ENCODE results near the gene FOXN3.
"Not testable (repeated sequence)": the region's sequence is repeated elsewhere in the genome, so short reads cannot be mapped to it uniquely, and the experiment has no call there.

The FOXN3 gene

DNA sequence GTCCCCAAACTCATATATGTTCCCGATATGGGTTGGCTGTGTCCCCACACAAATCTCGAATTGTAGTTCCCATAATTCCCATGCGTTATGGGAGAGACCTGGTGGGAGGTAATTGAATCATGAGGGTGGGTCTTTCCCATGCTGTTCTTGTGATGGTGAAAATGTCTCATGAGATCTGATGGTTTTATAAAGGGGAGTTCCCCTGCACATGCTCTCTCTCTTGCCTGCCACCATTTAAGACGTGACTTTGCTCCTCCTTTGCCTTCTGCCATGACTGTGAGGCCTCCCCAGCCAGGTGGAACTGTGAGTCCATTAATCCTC is 166.4 kb downstream of the FOXN3 start:
- not testable (repeated sequence) for DNase-seq (ENCODE audit: low read depth, low spot score)

DNA sequence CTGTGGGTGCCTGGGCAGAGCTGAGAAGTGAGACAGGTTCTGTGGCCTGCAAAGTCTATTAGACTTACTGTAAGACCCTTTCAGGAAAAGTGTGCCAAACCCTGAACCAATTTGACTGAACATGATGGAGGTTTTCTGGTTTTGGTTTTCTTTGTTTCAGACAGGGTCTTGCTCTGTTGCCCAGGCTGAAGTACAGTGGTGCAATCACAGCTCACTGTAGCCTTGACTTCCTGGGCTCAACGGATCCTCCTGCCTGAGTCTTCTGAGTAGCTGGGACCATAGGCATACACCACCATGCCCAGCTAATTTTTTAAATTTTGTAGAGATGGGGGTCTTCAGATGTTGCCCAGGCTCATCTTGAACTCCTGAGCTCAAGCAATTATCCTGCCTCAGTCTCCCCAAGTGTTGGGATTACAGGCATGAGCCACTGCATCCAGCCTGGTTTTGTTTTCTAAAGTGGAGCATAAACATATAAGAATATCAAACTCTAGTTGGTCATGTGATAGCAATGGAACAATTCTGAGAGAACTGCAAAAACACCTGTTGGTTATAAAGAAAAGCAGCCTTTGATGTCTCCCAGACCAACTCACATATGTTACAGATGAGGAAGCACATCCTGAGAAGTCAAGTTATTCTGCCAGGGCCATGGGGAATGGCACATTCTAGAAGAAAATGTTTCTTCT is 166.9 kb downstream of the FOXN3 start:
- DNase-seq (ENCODE audit: low read depth, low spot score) = no peak

DNA sequence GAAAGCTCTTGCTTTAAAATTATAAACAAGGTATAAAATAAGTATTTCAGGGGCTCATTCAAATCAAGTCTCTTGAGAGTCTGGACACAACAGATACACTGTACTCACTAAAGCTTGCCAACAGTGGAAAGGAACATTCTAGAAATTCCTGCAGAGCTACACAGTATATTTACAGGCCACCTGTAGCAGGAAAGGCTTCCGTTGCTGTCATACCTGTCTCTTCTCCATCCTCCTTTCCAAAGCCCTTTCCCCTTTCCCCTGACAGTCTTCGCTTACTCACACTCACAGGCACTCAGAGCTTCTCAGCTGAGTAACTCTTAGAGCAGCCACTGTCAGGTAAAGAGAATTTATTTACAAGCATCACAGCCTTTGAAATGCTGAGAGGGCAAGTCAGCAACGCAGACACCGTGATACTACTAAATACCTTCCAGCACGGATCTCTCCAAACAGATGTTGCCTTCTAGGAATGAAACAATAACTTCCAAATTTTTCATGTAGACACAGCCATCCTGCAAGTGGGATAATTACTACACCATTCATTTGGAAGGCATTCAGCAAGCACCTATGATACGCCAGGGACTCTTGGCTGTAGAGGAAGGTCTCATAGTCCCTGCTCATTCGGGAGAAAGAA is 167.9 kb downstream of the FOXN3 start:
- DNase-seq (ENCODE audit: low read depth, low spot score) = no peak

DNA sequence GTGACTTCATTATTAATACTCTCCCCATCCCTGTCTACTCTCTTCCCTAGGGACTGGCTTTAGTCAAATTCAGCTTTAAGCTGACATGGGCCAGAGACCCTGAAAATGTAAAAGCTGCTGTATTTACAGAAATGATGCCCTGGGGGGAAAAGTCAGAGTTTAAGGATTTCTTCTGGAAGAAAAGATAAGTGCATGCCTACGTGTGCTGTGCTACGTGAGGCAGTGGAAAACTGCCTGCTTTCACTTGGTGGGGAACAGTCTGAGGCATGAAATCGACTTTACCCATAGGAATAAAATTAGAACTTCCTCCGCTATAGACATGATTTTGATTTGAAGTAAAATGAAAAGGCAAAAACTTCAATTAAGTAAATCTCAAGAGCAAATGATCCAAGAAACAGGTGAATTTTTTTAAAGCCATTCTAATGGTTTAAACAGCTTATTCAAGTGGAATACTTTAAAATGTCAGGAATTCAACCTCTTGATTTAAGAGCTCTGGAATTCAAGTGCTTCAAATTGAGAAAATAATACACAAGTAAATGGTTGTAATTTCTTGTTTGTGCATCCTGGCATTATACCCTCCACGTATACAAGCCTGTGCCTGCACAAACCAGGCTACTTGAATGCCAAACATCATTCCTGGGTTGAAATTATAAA is 168.5 kb downstream of the FOXN3 start:
- no peak for DNase-seq (ENCODE audit: low read depth, low spot score)

DNA sequence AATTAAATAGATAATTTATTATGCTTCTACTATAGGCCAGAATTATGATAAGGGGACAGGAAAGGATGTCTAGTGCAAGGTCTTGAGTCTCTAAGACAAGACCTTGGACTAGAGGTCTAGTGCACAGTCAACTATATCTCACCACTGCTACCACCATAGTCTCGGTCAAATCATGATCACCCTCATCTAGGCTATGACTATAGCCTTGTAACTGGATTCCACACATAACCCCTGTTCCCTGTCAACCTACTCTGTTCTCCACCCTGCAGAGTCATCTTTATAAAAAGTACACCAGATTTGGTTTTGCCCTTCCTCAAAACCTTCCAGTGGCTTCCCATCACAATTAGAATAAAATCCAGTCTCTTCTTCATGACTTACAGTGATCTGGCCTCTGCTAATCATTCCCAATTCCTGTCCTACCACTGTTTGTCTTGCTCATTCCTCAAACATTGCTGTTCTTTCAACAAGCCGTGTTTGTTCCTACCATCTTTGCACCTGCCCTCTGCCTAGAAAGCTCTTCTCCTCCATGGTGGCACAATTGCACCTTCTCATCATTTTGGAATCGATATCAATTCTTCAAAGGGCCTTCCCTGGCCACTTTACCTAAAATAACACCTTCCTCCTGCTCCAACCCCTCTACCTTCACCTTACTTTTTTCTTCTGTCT is 169.4 kb downstream of the FOXN3 start:
- no peak for DNase-seq (ENCODE audit: low read depth, low spot score)

DNA sequence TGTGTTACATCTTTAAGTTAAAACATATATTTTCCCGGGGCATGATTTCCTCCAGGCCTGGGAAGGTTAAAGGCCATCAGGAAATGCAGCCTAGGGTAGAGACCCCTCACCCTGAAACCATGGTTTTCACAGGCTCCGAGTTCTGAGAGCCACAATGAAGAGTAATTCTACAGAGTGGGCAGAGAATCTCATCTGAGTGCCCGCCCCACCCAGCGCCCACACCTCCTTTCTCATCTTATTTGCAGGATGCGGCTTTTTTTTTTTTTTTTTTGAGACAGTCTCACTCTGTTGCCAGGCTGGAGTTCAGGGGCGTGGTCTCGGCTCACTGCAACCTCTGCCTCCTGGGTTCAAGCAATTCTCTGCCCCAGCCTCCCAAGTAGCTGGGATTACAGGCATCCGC is 170.7 kb downstream of the FOXN3 start:
- no peak for DNase-seq (ENCODE audit: low read depth, low spot score)

DNA sequence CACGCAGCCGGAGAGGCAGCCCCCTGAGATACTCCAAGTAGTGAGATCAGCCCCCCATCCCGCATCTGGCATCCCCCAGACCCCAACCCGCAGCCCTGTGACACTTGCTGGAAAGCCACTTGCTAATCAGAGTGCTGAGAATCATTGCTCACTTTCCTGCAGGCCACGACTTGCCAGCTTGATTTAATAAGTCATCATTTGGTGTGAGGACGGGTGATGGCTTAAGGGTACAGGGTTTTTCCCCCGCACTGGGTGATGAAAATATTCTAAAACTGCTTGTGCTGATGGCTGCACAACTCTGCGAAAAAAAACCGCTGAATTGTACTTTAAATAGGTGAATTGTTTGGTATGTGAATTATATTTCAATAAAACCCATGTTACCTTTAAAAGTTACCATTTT is 171.2 kb downstream of the FOXN3 start:
- DNase-seq (ENCODE audit: low read depth, low spot score) = no peak

DNA sequence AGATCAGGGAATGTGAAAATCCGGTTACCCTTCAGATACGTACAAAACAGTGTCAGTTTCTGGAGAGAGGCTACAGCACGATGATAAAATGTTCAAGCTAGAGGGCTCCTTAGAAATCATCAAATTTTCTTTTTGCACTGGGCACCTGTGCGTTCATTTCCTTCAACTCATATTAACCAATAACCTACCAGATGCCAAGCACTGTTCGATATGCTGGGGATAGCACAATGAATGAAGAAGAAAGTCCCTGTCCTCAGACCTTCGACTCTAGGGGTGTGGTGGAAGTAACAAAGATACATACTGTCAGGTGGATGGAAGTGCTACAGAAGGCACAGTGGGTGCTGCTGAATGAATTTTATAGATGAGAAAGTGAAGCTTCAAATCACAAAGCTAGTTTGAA is 172.3 kb downstream of the FOXN3 start:
- DNase-seq (ENCODE audit: low read depth, low spot score) = no peak

DNA sequence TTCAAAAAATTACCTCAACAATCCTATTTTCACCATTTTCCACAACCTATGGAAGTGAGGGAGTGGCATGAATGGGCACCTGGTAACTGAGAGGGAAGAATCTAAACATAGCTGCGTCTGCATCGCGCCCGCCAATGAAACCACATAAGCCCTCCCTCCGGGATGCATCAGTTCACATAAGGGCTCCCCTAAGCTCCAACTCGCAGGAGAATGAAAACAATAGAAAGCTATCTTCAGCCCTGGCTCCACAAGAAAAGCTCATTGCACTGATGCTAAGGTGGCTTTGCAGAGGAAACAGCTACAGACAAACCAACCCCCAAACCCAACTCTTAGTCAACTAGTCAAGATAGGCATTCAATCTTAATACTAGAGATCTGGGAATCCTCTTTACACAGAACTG is 173.3 kb downstream of the FOXN3 start:
- DNase-seq (ENCODE audit: low read depth, low spot score) = no peak

DNA sequence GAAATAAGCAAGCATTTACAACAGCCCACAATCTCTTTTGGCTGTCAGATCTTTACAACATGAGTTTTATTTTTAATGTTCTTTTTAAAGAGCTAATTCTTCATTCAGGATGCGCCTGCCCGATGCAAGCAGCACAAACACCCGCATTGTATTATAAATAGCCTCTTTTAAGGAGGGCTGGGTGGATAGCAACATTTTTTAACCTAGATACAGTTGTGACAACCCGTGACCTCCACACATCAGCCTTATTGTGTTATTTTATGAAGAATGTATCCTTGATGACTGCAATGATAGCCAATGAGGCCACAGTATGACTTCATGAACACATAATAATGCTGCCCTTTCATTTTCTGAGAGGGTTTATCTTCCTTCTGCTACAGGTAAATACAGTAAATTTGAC is 173.7 kb downstream of the FOXN3 start:
- no peak for DNase-seq (ENCODE audit: low read depth, low spot score)

DNA sequence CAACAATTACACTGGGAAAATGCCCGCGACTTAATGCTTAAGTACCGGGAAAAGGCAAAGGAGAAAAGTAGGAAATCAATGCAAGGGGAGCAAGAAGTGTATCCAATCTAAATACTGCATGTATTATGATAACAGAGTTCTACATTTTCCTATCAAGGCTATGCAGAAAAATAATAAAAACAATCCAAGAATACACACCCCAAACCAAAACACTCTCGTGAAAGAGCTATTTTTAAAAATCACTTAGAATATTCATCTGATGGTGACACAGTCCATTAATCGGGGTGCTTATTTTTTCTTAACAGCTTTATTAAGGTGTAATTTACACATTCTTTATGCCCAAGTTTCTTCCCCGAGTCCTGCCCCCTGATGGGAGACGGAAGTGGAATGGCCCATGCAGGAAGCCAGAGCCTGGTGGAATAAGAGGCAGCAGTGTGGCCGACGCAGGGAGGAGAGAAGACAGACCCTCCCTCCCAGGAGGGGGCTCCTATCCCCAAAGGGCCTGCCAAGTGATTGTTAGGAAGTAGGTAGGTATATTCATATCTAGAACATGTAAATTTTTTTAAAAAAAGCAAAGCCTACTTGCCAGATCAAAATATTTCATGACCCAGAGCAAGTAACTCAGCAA is 174.3 kb downstream of the FOXN3 start:
- DNase-seq (ENCODE audit: low read depth, low spot score) = no peak

DNA sequence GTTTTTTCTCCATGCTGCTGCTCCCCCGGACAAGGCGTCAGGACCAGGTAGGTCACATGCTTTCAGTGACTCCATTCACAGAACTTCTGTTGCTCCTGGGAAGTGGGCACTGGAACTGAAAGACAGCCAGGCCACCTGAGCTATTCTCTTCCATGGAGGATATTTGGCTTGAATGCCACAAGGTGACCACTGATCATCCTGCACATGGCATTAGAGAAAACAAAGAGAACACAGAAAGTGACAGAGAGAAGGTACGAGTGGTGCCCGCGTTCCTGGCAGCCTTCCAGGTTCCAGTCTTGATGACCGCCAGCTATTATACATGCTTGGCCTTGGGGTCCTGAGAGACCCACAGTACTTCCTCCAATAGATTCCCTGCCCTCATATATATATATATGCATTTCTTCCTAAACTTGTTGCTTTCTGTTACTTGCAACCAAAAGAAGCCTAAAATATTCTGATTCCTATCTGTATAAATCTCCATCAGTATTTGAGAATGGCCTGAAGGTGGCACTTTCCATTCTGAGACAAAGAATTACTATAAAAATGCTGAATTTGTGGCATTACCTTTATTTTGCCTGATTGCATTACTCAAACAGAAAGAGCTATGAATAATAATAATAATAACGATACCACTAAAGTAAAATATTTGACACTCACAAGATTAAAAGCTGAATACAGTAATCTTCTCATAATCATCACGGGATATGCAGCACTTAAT is 174.9 kb downstream of the FOXN3 start:
- DNase-seq (ENCODE audit: low read depth, low spot score) = no peak

DNA sequence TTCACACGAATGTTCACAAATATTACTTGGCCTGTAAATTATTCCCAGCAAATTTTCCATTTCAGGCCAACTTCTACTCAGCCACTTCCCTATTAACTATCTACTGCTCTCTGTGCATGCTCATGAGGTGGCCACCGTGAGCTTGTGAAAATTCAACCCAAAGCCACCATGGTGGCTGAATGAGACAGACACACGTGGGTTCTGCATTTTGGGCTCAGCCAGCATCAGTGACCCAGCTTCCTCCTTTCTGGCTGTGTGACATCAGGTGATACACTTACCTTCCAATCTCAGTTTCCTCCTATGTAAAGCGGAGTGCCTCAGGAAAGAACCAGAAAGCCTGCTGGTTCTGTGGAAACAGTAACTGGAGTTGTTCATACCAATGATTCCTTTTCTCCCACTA is 175.8 kb downstream of the FOXN3 start:
- DNase-seq (ENCODE audit: low read depth, low spot score) = no peak

DNA sequence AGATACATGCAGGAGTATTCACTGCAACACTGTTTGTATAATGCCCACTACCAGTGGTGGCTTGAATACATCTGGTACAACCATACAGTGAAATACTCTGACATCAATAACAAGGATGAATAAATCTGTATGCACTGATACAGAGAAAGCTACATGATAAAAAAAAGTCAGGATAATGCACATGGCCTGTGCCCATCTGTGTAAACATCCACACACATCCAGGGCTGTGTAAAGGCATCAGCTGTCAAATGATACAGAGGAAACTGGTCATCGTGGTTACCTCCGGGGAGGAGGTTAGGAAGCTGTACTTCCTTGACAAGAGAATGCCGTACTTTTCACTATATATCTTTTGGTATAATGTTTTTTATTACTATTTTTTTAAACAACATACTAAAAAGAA is 176.6 kb downstream of the FOXN3 start:
- DNase-seq (ENCODE audit: low read depth, low spot score) = no peak

DNA sequence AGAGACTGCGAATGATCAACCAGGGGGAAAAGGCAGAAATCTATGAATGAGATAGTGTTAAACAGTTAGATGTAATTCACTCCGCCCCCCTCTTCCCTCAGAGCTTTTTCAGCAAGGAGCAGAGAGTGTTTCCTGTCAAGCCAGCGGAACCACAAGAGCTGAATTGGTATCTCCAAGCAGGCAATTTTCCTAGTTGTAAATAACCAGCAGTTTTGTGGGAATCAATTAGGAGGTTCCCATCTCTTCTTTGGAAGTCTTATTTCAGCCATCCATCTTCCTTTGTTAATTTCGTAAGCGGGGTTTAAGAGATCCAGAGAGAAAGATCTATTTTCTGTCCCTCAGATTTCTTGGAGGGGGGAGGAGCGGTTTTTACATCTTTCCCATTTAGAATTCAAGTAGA is 178.0 kb downstream of the FOXN3 start:
- no peak for DNase-seq (ENCODE audit: low read depth, low spot score)

DNA sequence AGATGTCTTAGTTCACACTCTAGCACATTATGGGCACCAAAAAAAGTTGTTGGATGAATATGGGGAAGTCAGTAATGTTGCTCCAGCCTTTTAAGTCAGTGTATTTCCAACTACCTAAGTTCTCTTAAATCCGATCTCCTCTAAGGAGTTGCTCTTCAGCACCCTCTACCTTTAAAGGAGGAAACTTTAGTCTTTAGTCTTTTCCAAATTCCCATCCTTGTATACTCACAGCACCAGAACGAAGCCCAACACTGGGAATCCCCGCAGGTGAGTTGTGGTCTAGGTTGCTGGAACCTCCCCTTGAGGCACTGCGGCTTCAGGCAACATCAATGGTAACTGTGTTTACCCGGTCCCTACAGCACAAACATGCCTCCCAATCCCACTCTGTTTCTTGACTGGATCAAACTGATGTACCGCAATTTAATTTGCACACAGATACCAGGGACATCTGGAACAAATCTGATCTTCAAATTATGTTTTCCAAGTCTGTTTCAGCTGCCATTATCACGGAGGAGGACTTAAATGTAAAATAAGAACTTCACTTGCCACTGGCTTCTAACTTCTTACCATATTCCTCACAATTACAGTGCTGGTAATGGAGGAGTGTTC is 179.0 kb downstream of the FOXN3 start:
- no peak for DNase-seq (ENCODE audit: low read depth, low spot score)

DNA sequence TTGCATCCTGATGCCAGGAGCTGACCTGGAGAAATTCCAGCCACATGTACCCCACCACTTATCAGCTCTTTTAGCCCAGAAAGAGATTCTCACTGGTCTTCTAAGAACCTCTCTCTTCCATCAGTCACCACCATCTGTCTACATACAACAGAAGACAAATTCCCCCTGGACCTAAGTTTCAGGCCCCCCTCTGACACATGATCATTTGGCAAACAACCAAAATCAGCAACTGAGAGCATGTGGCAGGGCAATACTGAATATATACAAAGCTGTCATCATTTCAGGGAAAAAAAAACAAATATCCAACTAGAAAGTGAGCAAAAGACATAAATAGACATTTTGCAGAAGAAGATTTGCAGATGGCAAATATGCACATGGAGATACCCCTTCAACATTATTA is 180.2 kb downstream of the FOXN3 start:
- DNase-seq (ENCODE audit: low read depth, low spot score) = no peak

DNA sequence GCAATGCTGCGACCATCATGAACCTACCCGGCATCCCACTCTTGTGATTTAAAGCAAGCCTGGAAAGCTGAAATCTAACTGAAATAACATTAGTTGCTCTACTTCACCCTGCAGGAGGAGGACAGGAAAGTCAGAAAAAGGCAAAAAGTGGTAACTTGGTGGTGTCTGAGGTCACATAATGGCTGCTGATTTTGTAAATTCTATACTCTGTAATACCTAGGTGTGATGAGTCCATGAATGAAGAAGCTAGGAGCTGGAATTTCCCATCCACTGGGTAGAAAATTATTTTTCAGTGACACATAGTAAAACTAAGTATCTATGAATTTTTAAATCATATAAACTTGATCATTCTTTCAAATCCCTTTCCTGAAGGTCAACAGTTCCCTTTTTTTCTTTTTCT is 183.8 kb downstream of the FOXN3 start:
- no peak for DNase-seq (ENCODE audit: low read depth, low spot score)

DNA sequence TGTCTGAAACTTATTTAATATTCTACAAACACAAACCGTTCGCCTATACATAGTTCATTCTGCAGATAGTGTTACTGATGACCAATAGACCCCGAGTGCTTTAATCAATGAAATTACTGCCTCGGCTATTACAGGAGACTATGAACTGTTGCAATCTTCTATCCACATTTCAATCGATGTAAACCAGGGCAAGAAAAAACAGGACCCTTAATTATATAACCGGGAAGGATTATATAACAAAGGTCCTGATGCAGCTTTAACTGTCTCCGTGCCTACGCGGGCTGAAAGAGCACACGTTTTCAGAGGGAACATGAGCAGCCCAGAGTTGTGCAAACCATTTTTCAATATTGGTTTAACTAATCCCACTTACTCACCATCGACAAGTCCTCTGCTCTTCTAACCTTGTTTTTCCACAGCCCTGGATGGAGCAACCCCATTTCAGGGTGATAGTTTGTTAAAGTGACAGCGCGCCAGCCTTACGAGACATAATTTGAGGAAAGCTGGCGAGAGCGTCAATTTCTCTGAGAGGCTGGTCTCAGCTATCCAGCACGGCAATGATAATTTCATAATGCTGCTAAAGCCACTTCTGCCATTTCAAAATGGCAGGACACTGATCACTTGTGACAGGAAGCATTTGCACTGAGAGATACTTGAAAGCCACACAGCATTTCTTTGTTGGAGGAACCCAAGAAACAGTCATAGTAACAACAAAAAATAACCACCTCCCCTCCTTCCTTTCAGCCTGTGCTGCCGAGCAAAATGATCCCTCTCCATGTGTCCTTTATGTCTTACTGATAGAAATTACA is 184.6 kb downstream of the FOXN3 start:
- DNase-seq (ENCODE audit: low read depth, low spot score) = no peak

DNA sequence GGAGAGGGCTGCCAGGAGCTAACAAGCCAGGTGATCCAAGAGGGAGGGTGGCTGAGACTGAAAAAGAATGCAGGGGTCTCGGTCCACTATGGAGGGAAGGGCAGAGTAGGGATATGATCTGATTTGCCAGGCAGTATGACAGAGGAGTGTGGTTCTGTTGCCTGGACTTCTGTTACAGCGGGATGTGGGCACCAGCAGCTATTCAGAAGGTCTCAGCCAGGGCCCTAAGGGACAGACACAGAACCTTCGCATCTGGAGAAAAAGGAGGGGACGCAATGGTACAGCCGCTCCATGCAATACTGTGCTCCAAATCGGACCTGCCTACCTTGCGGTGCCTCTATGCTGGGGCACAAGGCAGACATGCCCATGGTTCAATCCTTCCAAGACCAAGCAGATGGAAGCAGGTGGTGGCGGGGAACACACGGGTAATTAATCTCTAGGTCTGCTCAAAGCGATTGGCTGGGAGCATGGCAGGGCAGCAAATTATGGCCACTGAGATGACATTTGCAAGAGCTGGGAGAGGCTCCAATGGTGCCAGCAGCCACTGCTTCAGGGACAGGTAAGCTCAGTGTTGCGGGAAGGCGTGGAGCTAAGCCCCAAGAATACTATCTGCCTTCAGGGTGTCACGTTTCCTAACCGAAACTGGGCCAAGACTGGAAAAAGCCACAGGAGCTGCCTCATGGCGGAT is 185.5 kb downstream of the FOXN3 start:
- no peak for DNase-seq (ENCODE audit: low read depth, low spot score)

Measured in activated naive CD8-positive, alpha-beta T cell treated with anti-CD3 and anti-CD28 coated beads, Interleukin-2, amount 50 U/mL, for 16 hours (primary cell).